ENCODE measurements around the gene RBBP7.

RBBP7 gene

DNA sequence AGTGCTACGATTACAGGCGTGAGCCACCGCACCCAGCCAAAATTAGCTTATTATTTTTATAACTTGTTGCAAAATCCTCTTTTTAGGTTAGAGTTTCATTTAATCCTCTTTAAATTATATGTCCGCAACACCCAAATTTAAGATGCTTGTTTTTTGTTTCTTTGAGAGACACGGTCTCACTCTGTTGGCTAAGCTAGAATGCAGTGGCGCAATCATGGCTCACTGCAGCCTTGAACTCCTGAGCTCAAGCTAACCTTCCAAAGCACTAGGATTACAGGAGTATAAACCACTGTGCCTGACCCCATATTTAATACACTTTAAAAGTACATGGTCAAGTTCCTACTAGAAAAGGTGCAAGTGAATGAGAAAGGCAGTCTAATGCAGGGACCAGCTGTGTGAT, 2.2 kb downstream of the RBBP7 start:
- no peak for DNase-seq (ENCODE audit: low read depth in 1 of 2, low spot score in 1 of 2)

DNA sequence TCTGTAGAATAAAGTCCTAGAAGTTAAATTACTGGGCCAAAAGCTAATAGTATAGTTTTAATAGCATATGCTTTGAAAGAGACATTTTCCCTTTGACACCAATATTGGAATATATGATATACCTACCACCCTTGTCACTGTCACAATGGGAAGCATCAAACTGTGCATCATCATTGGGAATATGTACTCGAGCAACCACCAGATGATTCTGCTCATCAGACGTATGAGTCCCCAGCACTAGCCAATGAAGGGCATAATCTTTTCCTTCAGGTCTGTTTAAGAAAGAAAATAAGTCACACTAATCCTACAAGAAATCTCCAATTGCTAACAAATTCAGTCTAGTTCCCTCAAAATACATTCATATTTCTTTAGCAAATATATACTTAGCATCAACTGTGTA, 7.3 kb downstream of the RBBP7 start:
- no peak for DNase-seq (ENCODE audit: low read depth in 1 of 2, low spot score in 1 of 2)

- no peak for DNase-seq (ENCODE audit: low read depth in 1 of 2, low spot score in 1 of 2)
Measured at GRCh38 chrX:16856744-16857143, 13.4 kb downstream of the RBBP7 start.

DNA sequence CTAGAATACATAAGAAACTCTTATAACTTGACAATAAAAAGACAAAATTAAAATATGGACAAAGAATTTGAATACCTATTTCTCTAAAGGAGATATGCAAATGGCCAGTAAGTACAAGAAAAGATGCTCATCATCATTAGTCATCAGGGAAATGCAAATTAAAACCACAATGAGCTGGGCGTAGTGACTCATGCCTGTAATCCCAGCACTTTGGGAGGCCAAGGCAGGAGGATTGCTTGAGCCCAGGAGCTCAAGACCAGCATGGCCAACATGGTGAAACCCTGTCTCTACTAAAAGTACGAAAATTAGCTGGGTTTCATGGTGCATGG, 14.1 kb downstream of the RBBP7 start:
- peak in 1 of 2 donors; percentile 27 for DNase-seq (ENCODE audit: low read depth in 1 of 2, low spot score in 1 of 2)

DNA sequence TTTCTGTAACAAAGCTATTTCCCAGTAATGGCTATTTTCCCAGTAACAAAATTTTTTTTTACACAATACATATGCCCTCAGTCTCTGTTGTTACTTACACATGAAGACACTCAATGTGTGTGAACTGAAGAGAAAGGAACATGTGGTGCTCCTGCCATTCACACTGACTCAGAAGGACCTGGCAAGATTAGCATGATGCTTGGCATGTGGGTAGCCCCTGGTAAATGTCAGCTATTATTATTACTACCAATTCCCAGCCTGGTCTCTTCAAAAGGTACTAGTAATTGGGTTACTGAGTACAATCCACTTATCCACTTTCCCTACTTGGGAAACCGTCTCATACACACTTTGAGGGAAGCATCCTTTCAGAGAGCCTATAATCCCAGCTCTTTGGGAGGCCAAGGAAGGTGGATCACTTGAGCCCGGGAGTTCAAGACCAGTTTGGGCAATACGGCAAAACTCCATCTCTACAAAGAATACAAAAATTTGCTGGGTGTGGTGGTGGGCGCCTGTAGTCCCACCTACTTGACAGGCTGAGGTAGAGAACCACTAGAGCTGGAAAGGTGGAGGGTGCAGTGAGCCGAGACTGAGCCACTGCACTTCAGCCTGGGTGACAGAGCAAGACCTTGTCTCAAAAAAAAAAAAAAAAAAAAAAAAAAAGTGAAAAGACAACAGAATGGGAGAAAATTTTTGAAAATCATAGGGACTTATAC, 14.6 kb downstream of the RBBP7 start:
- DNase-seq (ENCODE audit: low read depth in 1 of 2, low spot score in 1 of 2), result no peak

GRCh38 chrX:16853537-16853936, 16.6 kb downstream of the RBBP7 start:
- DNase-seq (ENCODE audit: low read depth in 1 of 2, low spot score in 1 of 2), result no peak

GRCh38 chrX:16852617-16853179, 17.5 kb downstream of the RBBP7 start:
- no peak for DNase-seq (ENCODE audit: low read depth in 1 of 2, low spot score in 1 of 2)

- no peak for DNase-seq (ENCODE audit: low read depth in 1 of 2, low spot score in 1 of 2)
Measured at GRCh38 chrX:16851827-16852226, 18.3 kb downstream of the RBBP7 start.

GRCh38 chrX:16851421-16851820, 18.7 kb downstream of the RBBP7 start:
- DNase-seq (ENCODE audit: low read depth in 1 of 2, low spot score in 1 of 2), result no peak

GRCh38 chrX:16848541-16848940, 21.6 kb downstream of the RBBP7 start:
- DNase-seq (ENCODE audit: low read depth in 1 of 2, low spot score in 1 of 2), result no peak

DNA sequence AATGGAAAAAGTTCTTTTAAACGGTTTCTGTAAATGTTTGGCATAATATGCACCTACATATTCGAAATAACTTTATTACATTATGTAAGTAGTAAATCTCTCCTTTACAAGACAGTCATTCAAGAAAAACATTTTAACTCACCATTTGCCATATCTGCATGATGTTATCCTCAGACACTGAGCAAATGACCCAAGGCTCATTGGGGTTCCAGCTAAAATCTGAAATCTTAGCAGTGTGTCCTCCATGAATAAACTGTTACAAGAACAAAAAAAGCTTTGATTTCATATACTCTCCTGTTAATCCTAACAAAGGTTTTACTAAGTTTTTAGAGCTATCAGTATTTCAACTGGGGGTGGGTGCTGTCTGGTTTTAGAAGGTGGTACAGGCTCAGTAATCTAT, 24.5 kb downstream of the RBBP7 start:
- DNase-seq (ENCODE audit: low read depth in 1 of 2, low spot score in 1 of 2), result no peak

DNA sequence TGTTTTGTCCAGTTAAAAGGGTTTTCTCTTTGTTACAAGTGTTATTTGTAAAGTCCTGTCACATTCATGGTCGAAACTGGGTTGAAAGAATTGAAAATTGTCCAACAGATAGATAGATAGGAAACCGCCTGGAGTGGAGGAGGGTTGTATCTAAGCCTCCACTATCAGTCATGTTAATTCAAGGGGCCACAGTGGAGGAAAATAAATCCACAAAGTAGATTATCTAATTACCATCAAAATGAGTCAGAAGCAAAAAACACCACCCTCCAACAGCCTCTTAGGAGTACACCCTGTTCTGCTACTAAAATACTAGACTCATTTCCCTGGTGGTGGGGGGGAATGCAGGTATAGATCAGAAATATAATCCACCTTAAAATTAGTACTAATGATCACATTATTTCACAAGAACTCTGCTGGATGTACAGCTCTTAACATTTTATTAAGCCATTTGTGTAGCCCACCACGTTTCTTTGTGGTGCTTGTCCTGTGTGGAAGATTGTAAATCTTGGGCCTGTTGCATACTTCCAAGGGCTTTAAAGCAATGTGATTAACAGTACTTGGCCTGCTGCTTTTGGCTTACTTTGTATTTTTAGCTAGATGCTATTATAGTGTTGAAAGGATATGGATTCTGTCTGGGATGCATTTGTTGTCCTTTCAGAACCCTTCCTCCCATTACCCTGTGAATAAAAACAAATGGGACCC, 26.8 kb downstream of the RBBP7 start:
- DNase-seq (ENCODE audit: low read depth in 1 of 2, low spot score in 1 of 2), result no peak

GRCh38 chrX:16842684-16843083, 27.5 kb downstream of the RBBP7 start:
- DNase-seq (ENCODE audit: low read depth in 1 of 2, low spot score in 1 of 2), result no peak

DNA sequence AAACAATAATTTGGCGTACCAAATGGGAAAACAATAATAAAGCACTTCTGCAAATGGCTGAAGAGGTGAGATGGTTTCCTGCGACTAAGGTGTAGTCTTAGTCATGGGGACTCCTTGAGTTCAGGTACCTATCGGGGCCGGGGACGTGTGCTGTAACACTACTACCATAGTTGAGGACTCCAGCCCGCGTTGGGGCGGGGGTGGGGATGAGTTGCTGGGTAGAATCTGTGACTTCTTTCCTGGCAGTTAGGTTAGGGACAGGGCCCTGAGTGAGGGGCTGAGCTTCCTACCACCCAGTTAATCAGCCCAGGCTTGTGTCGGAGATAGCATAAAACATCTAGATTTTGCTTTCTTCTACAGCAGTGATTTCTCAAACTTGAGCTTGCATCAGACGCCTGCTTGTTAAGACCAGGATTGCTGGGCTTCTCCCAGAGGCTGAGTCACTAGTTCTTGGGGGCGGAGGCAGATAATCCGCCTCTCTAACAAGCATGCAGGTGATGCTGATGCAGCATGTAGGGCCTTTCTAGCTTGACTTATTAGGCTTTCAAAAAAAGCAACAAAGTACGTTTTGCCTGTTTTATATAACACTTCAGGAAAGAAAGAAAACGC, 30.2 kb downstream of the RBBP7 start:
- no peak for DNase-seq (ENCODE audit: low read depth in 1 of 2, low spot score in 1 of 2)

DNA sequence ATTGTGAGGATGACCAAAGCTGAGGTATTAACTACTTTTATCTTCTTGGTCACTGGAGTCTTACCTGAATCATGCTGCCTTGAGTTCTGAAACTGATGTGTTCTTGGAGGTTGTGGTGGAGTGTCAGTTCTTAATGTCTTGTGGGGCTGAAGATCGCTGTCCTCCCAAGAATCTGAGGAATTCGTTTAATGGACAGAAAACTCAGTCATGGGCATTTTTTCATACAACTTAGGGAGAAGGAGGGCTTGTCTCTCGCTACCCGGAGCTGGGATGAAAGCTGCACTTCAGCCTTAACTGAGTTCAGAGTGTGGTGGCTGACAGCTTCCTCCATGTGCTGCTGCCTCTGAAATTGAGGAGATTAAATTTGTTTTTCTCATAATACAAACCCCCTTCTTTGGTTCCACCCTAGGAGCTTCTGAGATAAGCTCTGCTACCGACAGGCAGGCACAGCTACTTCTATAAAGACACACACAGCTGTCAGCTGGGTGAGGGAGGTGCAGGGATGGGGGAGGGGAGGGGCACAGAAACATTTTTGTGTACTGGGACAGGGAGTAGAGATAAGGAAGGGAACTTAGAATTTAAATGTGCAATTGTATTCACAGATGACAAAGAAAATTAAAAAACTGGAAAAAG, 30.8 kb downstream of the RBBP7 start:
- DNase-seq (ENCODE audit: low read depth in 1 of 2, low spot score in 1 of 2), result no peak

DNA sequence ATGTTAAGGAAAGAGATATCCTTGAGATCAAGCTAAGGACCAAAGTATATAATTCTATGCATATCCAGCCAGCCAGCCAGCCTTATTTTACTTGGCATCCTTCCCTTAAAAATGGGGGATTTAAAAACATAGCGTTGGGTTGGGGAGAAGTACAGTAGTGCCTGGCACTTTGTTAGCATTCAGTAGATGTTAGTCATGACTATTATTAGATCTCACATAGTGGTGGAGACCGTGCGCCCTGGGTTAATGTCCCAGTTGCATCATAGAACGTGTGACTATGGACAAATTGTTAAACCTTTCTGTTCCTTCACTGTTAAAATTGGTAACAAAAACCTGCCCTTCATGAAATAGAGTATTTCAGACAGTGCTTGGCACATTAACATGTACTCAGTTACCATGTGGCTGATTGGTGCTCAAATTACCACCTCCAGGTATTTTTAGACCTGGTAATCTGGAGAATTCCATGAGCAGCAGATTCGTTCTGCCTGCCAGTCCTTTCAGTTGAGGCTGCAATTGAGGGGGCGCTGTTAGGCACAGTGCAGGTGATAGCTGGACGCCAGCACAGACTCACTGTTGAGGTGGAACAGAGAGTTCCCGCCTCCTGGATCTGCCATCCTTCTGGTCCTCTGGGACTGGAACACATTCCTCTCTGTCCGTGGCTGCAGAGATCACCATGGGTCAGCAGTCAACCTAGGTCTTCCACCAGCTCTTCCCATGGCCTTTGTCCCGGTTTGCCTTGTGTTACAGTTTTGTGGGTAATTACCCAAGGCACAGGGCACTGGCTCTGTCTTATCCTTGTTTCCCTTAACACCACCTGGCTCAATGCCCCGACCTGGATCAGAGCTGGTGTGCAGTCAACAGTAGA, 31.7 kb downstream of the RBBP7 start:
- no peak for DNase-seq (ENCODE audit: low read depth in 1 of 2, low spot score in 1 of 2)

DNA sequence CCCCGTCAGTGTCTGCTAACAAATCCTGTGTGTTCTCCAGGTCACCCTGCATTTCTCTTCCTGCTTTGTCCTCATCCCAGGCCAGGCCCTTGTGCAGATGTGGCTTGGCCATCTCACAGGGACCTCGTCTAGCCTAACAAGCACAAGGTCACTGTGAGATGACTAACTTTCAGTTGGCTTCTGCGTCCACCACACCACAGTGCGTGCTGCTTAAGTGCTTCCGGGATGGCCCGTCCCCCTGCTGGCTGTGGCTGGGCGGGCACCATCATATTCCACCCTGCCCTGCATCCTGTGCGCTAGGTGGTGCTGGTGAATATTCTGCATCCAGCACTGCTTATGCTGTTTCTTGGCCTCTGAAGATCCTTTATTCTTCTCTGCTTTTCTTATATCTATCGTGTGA, 33.8 kb downstream of the RBBP7 start:
- no peak for DNase-seq (ENCODE audit: low read depth in 1 of 2, low spot score in 1 of 2)

DNA sequence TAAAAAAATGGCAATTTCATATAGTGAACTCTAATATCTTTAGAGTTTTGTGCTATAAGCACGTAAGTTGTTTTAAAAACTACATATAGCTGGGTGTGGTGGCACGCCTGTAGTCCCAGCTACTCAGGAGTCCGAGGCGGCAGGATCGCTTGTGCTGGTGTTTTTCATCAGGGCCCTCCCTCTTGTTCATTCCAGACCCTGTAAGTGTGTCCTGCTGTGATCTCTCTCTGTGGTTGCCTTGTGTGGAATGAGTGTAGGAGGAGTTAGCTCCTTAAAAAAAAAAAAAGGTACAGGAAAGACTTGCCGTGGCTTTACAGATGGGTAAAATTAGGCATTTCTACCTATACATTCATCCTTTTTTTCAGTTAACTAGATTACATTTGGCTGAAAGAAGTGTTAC, 35.4 kb downstream of the RBBP7 start:
- DNase-seq (ENCODE audit: low read depth in 1 of 2, low spot score in 1 of 2), result no peak

GRCh38 chrX:16832301-16832700, 37.9 kb downstream of the RBBP7 start:
- DNase-seq (ENCODE audit: low read depth in 1 of 2, low spot score in 1 of 2), result no peak

DNA sequence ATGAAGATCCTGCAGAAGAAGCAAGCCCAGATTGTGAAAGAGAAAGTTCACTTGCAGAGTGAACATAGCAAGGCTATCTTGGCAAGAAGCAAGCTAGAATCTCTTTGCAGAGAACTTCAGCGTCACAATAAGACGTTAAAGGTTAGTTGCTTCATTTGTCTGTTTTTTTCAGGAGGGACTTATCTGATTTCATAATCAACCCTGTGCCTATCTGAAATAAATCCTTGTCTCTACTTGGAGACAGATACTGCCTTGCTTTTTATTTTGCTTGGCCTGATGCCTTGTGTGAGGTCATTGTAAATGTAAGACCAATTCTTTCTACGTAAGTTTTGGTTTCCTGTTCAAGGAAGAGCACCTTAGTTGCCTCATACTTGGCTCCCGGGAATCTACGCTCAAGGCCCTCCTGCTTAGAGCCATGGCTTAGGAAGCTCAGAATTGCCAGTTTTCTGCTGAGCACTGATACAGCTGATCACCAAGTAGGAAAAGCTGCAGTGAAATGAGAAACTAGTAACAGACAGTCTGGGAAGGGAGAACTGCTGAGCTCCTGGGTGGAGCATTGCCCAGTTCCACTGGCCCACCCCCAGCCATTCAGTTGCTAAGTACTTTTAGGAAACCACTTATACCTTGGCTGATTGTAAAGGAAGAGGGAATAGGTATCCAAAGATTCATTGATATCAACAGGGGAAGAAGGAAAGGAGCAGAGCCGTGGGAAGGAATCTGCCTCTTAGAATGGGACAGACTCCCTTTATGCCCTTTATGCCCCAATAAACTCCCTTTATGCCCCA, 41.8 kb downstream of the RBBP7 start:
- DNase-seq (ENCODE audit: low read depth in 1 of 2, low spot score in 1 of 2), result no peak
